NCI-H1048 (cell line): ENCODE measurements around the gene URAD.

Source experiments
- DNase-seq: peaks from one replicate; lab custom pipeline; 2025; lab: John Stamatoyannopoulos, UW

URAD gene

DNA sequence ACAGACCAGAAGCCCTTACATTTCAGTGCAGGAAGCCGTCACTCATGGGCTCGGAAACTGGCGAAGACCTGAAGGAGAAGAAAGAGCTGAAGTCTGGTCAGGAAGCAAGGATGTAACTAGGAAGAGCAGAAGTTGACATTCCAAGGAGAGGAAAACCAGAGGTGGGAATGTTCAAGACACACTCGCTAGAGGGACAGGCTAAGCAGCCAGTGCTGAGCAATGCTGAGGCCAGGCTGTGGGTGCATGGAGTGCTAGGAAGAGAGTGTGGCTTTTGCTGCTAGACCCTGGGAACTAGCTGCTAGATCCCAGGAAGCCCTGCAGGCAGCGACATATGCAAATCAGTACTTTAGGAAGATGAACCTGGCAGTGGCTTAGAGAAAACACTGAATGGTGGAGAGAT is 12.1 kb upstream of the URAD start:
- DNase-seq, result peak; percentile 9

DNA sequence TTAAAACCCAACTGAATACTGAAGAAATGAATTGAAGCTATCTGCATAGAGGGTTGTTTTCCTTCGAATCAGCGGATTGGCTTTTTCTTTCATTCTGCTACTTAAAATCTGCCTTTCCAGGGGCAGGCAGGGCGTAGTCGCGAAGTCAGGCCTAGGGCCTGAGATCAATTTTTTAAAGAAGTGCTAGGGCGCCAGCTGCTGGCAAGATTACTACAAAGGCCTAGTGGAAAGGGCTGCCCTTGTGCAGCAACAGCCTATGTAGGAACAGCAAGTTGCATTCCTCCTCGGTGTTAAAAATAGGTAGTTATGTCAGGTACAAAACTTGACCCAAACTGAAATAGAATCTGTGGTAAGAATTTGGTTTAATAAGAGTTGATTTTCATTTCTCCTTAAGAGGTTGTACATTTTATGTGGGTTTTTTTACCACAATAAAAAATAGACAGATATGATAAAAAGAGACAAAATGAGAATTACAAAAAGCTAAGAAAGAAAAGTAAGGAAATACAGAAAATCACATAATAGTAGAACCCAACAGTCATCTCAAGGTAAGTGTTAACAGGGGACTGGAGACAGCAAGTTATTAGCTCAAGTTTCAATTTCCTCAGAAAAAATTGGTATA is 9.5 kb upstream of the URAD start:
- DNase-seq, result peak; percentile 3

DNA sequence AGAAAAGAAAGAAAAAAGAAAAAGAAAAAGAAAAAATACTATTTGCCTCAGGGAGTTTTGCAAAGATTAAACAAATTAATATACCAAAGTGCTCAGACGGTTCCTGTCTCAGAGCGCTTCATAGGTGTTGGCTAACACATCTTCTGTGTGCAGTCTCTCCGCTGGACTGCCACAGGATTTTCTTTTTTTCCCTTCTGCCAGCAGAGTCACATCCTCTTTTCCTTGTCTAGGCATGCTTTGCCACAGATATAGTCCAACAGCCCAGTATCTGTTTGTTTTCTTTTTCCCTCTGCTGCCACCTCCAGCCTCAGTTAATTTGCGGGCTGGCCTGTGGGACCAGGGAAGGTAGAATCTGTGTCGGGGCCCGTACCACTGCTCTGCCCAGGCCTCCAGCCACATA is 3.4 kb upstream of the URAD start:
- DNase-seq, result no peak

- DNase-seq, result no peak
These were observed 2.9 kb downstream of the URAD start for GRCh38 chr13:27985600-27985999.

DNA sequence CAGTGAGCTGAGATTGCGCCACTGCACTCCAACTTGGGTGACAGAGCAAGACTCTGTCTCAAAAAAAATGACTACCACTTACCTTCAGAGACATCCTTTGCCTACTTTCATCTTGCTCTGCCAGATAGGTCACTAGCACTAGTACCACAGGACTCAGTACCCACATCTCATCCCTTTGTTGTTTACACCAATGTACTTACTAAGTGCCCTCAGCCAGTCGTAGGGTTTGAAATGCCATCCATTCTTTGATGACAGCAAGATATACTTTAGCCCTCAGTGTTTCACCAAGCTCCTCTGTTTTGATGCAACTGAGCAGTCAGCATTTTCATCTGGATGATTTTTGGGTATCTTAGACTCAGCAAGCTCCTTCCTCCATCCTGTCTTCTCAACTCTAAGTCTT is 6.1 kb downstream of the URAD start:
- no peak for DNase-seq

GRCh38 chr13:27981006-27981708 is 7.3 kb downstream of the URAD start:
- DNase-seq, result no peak

- DNase-seq, result no peak
These were observed 8.1 kb downstream of the URAD start for GRCh38 chr13:27980280-27980998.

DNA sequence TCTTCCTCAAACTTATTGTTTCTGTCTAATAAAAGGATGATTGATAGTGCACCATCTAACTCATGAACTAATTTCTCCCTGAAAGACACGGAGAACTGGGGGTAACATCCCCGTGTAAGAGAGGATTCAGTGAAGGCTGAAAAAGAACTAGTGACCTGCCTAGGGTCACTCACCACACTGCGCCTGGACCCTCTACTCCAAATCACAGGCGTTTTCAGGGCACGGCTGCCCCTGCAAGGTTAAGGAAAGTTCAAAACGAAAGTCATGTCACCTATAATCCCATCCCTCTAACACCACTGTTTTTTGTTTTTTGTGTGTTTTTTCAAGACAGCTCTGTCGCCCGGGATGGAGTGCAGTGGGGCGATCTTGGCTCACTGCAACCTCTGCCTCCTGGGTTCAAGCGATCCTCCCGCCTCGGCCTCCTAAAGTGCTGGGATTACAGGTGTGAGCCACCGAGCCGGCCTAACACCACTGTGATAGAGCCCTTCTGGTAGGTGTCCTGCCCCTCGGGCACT is 8.7 kb downstream of the URAD start:
- DNase-seq, result no peak

- no peak for DNase-seq
These were observed 9.4 kb downstream of the URAD start for GRCh38 chr13:27979001-27979643.

- DNase-seq, result no peak
These were observed 10.1 kb downstream of the URAD start for GRCh38 chr13:27978301-27978968.

GRCh38 chr13:27977476-27978300 is 10.8 kb downstream of the URAD start:
- no peak for DNase-seq

DNA sequence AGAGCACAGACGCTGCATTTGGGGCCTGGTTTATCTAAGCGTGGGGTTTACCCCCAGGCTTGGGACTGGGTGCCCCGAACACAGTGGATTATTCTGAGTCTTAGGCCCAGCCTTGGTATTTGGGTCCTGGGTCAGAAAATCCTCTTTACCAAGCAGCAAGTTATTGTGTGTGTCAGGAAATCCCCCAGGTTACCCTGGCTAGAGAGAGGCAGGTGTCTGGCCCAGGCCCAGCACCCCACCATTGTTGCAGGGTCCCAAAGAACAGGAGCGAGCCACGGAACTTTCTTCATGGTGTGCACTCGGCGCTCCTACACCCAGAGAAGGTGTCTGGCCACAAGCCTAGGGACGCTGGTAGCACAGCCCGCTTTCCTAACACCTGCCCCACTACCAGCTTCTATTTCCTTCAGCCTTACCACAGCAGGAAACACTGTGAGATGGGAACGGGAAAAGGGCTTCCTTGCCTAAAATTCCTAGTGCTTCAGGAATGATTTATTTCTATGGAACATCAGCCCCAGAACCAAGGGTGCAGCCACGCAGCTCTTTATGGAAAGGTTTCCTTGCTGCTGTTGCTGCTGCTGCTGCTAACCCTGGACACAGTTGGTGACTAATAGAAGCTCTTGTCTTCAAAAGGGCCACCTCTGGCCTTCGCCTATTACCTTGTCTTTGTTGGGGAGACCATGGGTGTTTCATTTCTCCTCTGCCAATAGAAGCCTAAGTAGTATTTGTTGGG is 12.0 kb downstream of the URAD start:
- no peak for DNase-seq

GRCh38 chr13:27975564-27976361 is 12.7 kb downstream of the URAD start:
- DNase-seq, result no peak

- DNase-seq, result no peak
These were observed 14.4 kb downstream of the URAD start for GRCh38 chr13:27973961-27974662.

DNA sequence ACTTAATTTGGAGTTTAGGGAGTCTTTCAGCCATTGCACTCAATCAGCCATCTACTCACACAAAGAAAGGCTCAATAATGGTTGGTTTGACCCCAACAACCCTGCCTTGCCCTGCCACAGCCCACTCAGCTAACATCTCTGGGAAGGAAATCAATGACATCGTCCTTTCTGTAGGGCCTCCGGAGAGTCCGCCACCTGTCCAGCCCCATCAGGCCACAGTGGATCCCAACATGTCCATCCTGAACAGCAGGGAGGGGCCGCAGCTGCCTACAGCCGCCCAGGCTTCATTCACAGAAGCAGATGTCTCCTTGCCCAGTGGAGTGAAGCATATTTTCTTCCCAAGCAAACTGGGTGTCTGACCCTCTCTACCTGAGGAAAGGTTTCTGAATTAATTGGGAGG is 15.2 kb downstream of the URAD start:
- no peak for DNase-seq

GRCh38 chr13:27972478-27972820 is 16.0 kb downstream of the URAD start:
- DNase-seq, result no peak

- DNase-seq, result no peak
These were observed 16.6 kb downstream of the URAD start for GRCh38 chr13:27971776-27972477.

DNA sequence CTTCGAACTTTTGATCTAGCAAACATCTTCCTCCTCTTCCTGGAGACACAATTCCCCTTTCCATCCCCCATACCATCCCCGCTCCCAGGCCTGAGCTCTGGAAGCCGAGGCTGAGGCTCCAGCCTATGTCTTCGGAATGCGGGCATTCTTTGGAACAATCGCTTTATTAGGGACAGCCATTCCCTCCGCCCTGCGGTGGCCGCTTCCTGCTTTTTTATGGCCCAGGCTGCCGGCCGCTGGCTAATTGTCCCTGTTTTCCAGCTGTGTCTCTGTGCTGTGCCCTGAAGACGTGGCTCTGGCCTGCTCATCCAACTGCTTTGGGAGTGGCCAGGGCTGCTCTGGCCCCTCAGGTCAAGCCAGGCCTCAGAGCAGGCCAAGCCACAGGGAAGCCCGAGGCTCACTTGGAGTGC is 17.3 kb downstream of the URAD start:
- DNase-seq, result no peak
